HG03045 (cell line): ENCODE data around the gene ACR.
"Not testable (repeated sequence)": the region's sequence is repeated elsewhere in the genome, so short reads cannot be mapped to it uniquely, and the experiment has no call there.

Source experiments
- ATAC-seq: cut with Tn5 transposase; IDR thresholded peaks from one replicate; pipeline ENCODE4 v1.9.1; 2021; ENCODE audit warnings: mild to moderate bottlenecking, moderate library complexity; ENCODE audit not compliant: unreplicated experiment

Gene ACR

GRCh38 chr22:50730941-50731661 is 6.9 kb upstream of the ACR start:
- no peak for ATAC-seq

DNA sequence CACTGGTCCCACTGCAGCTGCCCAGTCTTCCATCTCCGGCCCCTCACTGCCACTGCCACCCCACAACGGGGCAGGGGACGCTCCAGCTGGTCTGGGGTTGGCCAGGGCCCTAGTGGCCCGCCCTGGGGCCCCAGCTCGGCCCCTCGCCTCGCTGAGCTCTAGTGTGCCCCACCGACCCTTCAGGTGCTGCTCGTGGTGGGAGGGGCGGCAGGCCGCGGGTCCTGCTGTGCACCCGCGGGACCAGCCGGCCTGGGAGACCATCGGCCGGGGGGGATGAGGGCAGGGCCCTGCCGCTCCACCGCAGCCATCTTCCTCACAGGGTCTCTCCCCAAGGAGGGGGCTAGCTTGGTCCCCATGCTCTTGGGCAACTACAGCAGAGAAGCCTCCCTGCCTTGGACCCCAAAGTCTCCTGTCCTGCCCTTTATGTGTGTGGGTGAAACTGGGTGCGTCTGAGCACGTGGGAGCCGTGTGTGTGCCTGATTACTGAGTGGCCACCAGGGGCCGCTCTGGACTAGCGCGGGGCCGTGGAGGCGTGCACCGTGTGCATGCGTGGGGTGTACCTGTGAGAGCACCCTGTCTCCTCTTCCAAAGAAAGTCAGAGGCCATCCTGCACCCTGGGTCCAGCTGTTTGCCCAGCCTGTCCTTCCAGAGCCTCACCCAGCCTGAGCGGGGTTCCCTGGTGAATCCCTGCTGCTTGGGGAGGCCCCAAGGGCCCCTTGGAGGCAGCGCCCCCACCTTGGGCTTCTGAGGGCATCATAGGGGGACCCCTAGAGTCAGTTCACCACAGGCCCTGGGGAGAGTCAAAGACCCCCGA is 6.0 kb upstream of the ACR start:
- ATAC-seq: no peak

DNA sequence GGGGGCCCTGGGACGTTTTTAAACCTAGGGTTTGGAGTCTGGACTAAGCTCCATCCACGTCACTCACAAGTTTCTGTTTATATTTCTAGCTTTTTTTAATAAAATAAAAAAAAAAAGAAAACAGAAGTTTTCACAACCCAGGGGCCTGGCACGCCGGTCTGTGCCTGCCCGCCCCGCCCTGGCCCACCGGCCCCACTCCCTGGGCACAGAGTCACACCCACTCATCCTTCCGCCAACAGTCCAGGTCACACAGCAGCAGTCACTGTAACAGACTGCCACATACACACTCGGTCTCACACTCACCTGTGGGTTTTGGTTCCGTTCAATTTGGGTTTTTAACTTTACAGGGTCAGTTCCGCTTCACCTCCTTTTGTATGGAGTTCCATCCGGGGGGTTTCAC is 5.3 kb upstream of the ACR start:
- ATAC-seq: no peak

GRCh38 chr22:50733521-50734342 is 4.3 kb upstream of the ACR start:
- no peak for ATAC-seq

DNA sequence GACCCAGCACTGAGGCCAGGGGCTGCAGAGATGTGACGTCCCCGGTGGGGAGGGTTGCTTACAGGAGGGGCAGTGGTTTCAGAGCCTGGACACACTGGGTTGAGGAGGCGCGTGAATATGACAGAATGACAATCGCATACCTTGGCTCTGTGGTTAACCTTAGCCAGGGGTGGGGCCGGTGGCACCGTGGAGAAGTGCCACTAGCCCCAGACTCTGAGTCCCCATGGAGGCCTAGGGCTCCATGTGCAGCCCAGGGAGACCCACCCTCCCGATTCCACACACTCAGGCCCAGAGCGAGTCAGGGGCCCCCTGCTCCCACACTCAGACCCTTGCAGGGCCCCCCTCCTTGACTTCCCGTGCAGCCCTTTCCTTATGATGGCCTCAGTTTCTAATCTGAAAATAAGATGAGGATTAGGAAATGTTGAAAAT is 3.6 kb upstream of the ACR start:
- no peak for ATAC-seq

DNA sequence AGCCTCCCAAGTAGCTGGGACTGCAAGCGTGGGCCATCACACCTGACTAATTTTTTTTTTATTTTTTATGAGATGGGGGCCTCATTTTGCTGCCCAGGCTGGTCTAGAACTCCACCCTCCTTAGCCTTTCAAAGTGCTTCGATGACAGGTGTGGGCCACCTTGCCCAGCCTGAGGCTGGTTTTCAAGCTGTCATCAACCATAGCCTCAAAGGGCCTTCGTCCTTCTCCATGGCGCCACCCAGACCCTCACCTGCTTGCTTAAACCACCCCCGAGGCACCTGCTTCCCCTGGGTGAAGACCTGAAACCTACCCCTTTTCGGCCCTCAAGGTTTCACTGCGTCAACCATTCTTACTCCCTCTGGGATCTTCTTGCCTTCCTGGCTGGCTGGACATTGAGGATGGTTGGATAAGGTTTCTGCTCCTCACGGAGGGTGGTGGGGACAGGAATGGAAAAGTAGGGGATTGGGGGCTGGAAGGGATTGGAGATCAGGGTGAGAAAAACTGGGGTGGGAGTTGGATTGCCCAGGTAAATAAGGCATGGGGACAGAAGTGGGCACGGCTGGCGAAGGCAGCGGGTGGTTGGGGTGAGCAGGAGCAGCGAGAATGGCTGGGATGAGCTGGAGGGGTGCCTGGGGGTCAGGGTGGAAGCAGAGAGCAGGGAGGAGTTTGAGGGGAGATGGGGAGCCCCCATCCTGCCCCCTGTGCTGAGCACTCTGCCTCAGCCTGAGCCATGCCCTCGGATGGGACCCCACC is 2.8 kb upstream of the ACR start:
- no peak for ATAC-seq

DNA sequence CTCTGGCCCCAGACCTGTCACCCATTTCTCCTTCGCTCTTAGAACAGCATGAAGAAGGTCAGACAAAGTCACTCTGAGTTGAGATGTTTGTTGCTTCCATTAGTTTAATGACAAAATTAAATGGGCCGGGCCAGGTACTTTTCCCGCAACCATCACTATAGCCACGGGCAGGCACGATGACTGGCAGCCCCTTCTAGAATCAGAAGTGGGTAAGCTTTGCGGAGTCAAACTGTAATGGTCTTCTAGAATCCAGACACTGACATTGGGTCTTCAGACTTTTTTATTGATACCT is 2.3 kb upstream of the ACR start:
- no peak for ATAC-seq

DNA sequence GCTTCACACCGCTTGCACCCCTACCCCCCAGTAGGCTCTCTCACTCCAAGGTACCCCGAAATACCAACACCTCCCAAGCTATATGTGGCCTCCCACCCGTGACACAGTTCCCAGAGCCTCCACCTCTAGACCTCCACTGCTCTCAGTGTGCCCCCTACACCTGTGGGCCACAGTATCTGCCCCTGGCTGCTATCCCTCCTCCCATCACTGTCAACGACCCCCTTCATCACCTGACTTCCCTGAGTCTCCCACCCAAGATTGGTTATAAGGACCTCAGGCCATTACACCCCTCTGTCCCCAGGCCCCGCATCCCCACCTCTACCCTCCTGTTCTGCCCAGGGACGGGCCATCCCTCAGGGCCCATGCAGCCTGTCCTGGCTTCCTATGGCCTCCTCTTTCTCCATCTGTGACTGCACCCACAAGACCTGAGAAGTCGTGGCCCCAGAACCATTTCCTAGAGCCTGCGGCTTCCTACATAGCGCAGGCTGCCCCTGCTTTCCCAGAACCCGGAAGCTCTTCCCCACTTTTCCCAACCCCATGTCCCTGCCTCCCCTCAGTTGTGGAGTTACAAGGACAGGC is 734 bp downstream of the ACR start:
- no peak for ATAC-seq

GRCh38 chr22:50739279-50739691 is 1.3 kb downstream of the ACR start:
- no peak for ATAC-seq

- no peak for ATAC-seq
Observed at GRCh38 chr22:50739894-50740293, 1.9 kb downstream of the ACR start.

DNA sequence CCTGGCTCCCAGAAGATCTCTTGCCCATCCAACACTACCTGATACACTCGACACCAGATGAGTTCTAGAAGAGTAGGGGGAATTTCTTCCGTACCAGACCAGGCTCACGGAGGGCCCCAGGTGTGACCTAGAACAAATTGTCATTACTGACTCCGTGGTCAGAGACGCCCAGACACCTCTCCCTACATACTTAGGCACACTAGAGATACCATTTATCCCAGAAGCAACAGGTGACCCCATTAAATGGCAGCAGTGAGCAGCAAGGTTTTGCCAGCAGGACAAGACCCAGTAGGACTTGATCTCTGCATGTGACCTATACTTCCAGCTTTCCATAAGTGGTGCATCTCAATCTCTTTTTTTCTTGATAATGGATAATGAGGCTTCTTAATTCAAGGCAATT is 2.7 kb downstream of the ACR start:
- ATAC-seq: not testable (repeated sequence)

- ATAC-seq: not testable (repeated sequence)
Observed at GRCh38 chr22:50744424-50744823, 6.4 kb downstream of the ACR start.

DNA sequence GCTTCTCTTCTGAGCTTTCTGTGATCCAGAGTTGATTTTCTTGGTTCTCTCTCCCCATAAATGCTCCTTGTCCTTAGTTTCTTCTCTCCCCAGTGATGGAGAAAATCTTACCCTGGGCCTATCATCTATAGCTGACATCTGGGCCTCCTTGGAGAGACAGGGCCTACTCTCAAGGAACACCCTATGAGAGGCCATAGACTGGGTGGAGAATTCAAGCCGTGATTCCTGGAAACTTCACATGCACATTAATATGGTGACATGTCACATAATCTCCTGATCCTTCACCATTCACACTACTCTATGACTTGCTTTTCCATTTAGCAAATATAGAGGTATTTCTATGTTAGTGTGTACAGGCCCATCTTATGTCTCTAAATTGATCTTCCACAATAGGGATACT is 9.5 kb downstream of the ACR start:
- not testable (repeated sequence) for ATAC-seq

- not testable (repeated sequence) for ATAC-seq
Observed at GRCh38 chr22:50748630-50749029, 10.6 kb downstream of the ACR start.

- not testable (repeated sequence) for ATAC-seq
Observed at GRCh38 chr22:50749302-50750074, 11.5 kb downstream of the ACR start.

DNA sequence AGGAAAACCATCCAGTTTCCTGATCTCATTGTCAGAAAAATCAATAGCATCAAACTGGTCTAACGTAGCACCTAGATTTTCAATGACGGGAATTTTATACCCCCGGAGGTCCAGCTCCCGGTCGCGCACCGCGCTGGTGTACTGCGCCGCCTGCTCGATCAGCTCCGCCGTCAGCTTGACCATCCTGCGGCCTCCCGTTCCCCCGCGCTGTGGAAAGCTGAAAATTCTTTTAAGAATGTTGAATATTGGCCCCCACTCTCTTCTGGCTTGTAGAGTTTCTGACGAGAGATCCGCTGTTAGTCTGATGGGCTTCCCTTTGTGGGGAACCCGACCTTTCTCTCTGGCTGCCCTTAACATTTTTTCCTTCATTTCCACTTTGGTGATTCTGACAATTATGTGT is 17.2 kb downstream of the ACR start:
- ATAC-seq: not testable (repeated sequence)

DNA sequence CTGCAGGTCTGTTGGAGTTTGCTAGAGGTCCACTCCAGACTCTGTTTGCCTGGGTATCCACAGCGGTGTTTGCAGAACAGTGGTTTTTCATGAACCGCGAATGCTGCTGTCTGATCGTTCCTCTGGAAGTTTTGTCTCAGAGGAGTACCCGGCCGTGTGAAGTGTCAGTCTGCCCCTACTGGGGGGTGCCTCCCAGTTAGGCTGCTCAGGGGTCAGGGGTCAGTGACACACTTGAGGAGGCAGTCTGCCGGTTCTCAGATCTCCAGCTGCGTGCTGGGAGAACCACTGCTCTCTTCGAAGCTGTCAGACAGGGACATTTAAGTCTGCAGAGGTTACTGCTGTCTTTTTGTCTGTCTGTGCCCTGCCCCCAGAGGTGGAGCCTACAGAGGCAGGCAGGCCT is 18.4 kb downstream of the ACR start:
- not testable (repeated sequence) for ATAC-seq

DNA sequence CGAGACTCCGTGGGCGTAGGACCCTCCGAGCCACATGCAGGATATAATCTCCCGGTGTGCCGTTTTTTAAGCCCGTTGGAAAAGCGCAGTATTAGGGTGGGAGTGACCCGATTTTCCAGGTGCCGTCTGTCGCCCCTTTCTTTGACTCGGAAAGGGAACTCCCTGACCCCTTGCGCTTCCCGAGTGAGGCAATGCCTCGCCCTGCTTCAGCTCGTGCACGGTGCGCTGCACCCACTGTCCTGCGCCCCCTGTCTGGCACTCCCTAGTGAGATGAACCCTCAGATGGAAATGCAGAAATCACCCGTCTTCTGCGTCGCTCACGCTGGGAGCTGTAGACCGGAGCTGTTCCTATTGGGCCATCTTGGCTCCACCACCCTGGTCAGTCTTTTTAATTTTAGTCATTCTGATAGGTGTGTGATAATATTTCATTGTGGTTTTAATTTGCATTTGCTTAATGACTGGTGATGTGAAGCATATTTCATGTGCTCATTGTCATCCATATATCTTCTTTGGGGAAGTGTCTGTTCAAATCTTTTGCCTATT is 19.0 kb downstream of the ACR start:
- ATAC-seq: not testable (repeated sequence)

DNA sequence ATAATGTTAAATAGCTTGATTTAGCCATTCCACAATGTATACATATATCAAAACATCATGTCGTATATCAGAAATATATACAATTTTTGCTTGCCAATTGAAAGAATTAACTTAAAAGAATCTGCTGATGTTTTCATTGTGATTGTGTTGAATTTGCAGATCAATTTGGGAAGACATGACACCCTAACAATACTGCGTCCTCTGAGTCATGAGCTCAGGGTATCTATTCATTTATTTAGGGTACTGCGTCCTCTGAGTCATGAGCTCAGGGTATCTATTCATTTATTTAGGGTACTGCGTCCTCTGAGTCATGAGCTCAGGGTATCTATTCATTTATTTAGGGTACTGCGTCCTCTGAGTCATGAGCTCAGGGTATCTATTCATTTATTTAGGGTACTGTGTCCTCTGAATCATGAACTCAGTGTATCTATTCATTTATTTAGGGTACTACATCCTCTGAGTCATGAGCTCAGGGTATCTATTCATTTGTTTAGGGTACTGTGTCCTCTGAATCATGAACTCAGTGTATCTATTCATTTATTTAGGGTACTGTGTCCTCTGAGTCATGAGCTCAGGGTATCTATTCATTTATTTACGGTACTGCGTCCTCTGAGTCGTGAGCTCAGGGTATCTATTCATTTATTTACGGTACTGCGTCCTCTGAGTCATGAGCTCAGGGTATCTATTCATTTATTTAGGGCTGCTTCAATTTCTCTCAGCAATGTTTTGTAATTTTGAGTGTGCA is 21.8 kb downstream of the ACR start:
- not testable (repeated sequence) for ATAC-seq
